GM18858 (cell line): Measurements from ENCODE around the gene SHKBP1.
"Not testable (repeated sequence)": the region's sequence is repeated elsewhere in the genome, so short reads cannot be mapped to it uniquely, and the experiment has no call there.

Experiments
- ATAC-seq: cut with Tn5 transposase; IDR thresholded peaks from one replicate; pipeline ENCODE4 v1.9.1; 2021; ENCODE audit not compliant: unreplicated experiment

The SHKBP1 gene

DNA sequence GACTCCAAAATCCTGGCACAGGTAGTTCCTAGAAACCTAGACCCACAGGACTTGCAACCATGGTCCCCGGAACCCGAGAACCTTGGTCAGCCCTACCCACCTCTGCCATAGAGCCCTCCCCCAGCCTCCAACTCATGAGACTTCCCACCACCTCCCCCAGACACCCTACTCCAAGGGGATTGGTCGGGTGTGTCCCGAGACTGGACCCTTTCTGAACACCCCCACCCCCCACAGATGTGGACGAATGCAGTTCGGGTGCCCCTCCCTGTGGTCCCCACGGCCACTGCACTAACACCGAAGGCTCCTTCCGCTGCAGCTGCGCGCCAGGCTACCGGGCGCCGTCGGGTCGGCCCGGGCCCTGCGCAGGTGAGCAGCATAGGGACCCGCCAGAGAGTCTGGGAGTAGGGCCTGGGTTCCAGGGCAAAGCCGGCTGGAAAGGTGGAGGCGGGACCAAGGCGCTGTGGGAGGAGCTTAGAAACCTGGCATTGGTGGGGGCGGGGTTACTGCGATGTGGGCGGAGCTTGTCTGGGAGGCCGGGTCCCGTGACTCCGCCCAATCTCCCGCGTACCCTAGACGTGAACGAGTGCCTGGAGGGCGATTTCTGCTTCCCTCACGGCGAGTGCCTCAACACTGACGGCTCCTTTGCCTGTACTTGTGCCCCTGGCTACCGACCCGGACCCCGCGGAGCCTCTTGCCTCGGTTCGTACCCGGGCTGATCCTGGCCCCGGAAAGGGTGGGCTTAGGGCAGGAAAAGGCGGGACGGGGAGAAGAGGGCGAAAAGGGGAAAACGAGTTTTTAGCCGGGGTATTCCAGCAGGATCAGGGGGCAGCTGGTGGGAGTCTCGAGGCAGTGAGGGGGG lies 36.4 kb downstream of the SHKBP1 start:
- no peak for ATAC-seq

DNA sequence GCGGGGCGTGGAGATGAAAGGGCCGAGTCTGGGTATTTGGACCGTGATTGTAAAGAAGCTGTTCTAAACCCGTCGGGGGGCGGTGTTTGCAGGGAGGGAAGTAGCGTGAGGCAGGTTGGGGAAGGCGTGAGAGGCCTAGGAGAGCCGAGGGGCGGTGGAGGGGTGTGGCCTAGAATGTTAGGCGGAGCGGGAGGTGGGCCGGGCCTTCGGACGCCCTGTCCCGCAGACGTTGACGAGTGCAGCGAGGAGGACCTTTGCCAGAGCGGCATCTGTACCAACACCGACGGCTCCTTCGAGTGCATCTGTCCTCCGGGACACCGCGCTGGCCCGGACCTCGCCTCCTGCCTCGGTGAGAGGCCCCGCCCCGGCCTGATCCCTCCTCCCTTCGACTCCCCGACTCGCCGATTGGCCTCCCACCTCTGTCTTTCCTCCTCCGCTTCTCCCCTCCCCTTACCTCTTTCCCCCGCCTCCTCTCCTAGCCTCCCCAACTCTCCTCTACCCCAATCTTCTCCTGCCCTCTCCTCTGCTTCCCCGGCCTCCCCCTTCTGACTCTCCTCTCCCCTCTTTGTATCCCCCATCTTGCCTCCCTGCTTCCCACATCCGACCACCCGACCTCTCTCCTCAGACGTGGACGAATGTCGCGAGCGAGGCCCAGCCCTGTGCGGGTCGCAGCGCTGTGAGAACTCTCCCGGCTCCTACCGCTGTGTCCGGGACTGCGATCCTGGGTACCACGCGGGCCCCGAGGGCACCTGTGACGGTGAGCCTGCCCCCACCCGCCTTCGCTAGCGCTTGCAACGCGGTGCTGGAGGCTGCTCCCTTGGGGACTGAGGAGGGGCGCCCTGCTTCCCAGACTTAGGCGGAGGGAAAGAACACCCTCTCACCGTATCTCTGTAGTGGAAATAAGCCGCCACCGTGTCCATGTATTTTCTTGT lies 37.3 kb downstream of the SHKBP1 start:
- no peak for ATAC-seq

DNA sequence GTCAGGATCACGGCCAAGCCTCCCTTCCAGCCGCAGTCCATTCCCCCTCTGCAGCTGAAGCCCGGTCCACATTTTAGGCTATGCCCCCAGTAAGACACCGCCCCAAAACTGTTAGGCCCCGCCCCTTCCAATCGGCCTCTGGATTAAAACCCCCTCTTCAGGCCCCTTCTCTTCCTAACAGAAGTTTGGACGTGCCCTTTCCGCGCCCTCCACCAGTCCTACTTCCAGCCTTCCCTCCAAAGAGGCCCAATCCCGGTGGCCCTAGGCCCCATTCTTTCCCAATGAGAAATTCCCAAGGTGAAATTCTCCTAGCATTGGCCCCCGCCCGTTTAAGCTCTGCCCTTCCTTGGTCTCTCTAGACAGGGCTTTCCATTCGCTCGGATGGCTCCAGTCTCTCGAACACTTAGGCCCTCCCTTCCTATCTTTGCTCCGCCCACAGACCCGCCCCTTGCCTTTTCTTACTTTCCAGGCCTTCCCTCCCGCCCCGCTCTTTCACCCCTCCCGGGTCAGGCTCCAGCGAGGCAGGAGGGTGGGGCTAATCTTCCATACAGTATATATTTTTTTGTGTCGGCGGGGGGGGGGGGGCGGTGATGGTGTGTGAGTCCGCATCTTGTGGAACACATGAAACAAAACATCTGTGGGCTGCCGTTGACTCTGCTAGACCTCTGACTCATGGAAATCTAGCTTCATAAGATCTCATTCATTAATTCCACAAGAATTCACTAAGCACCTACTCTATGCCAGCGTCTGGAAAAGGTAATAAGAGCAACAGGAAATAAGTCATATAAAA lies 38.1 kb downstream of the SHKBP1 start:
- no peak for ATAC-seq

DNA sequence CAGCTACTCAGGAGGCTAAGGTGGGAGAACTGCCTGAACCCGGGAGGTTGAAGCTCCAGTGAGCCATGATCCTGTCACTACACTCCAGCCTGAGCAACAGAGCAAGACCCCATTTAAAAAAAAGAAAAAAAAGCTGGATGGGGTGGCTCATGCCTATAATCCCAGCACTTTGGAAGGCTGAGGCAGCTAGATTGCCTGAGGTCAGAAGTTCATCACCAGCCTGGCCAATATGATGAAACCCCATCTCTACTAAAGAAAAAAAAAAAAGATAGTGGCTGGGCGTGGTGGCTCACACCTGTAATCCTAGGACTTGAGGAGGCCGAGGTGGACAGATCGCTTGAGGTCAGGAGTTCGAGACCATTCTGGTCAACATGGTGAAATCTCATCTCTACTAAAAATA lies 39.5 kb downstream of the SHKBP1 start:
- no peak for ATAC-seq

DNA sequence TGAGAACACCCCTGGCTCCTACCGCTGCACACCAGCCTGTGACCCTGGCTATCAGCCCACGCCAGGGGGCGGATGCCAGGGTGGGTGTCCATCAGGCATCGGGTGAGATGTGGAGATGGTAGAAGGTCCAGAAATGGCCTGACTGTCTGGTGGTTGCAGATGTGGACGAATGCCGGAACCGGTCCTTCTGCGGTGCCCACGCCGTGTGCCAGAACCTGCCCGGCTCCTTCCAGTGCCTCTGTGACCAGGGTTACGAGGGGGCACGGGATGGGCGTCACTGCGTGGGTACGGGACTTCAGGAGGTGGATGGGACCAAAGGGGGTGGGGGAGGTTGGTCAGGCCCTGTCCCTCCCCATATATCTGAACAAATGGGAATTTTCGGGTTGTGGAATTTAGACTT lies 40.3 kb downstream of the SHKBP1 start:
- ATAC-seq = no peak

DNA sequence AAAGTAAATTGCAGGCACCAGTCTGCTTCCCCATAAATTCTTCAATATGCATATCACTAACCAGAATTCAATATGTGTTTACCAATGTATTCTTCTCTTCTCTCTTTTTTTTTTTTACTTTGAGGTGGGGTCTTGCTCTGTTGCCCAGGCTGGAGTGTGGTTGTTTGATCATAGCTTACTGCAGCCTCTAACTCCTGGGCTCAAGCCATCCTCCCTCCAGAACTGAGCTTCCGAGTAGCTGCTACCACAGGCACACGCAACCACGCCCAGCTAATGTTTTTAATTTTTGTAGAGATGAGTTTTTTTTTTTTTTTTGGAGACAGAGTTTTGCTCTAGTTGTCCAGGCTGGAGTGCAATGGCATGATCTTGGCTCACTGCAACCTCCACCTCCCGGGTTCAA lies 41.3 kb downstream of the SHKBP1 start:
- ATAC-seq = no peak

DNA sequence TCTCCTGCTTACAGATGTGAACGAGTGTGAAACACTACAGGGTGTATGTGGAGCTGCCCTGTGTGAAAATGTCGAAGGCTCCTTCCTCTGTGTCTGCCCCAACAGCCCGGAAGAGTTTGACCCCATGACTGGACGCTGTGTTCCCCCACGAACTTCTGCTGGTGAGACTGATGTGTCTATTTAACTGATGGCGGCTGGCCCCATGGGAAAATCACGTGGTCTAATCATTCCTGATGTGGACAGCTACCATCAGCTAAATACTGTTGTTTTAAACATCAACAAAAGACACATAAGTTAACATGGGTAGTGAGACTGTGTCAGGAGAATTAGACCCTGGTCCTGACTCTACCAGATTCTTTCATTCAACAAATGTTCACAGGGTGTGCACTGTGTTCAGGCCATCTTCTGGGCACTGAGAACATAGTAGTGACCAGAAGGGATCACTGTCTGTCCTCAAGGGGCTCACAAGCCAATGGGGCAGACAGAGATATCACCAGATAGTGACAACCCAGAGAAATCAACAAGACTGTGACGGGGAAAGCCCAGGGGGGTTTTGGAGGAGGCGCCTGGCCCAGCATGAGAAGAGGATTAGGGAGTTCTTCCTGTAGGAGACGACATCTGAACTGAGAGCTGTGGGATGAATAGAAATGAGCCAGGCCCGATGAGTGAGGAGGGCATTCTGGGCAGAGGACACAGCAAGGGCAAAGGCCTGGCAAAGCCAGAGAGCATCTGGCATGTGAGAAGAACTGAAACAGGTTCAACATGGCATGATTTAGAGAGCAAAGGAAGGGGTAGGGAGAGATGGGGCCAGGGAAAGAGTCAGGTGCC lies 42.9 kb downstream of the SHKBP1 start:
- ATAC-seq = no peak

DNA sequence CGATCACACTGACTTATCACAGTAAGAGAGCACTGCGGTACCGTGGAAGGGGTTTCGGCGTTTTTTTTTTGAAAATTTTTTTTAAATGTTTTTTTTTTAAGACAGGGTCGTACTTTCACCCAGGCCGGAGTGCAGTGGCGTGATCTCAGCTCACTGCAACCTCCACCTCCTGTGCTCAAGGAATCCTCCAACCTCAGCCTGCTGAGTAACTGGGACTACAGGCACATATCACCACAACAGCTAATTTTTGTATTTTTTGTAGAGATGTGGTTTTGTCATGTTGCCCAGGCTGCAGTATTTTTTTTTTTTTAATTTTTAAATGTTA lies 43.5 kb downstream of the SHKBP1 start:
- no peak for ATAC-seq

DNA sequence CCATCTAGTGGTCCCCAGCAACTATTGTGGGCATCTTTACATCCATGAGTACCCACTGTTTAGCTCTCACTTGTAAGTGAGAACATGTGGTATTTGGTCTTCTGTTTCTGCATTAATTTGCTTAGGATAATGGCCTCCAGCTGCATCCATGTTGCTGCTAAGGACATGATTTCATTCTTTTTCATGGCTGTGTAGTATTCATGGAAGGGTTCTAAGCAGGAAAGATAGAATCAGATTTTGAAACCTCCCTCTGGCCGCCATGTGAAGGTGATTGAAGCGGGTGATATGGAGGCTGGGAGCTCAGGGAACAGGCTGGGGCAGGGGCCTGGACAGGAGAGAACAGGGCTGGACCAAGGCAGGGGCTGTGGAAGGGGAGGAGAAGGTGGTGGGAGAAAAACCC lies 44.6 kb downstream of the SHKBP1 start:
- no peak for ATAC-seq

DNA sequence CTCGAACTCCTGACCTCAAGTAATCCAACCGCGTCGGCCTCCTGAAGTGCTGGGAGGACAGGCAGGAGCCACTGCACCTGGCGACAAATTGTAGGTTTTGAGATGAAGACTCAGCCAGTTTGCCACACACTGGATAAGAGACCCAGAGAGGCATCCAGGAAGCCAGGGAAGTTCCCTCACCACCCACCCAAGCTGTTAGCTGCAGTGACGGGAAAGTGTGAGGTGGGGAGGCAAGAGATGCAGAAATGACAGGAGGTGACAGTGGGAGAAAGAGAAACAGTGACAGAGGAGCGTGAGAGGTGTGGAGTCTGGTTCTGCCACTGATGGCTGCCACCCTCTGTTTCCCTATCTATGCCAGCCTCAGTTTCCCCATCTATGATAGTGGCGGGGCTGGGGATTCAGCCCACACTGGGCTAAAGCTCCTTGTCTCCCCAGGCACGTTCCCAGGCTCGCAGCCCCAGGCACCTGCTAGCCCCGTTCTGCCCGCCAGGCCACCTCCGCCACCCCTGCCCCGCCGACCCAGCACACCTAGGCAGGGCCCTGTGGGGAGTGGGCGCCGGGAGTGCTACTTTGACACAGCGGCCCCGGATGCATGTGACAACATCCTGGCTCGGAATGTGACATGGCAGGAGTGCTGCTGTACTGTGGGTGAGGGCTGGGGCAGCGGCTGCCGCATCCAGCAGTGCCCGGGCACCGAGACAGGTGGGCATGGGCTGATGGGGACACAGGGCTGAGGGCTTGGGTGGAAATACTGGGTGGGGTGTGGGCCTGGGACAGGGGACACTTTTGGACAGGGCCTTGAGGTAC lies 45.5 kb downstream of the SHKBP1 start:
- ATAC-seq = no peak

DNA sequence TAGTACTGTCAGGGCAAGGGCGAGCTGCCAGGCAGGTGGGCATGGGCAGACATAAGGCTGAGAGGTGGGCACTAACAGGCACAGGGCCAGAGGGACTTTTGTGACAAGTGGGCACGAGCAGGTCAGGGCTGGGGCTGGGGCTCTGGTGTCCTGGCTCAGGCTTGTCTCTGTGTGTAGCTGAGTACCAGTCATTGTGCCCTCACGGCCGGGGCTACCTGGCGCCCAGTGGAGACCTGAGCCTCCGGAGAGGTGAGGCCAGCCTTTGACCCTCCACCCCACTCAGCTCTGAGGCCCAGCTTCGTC lies 46.1 kb downstream of the SHKBP1 start:
- ATAC-seq = no peak

DNA sequence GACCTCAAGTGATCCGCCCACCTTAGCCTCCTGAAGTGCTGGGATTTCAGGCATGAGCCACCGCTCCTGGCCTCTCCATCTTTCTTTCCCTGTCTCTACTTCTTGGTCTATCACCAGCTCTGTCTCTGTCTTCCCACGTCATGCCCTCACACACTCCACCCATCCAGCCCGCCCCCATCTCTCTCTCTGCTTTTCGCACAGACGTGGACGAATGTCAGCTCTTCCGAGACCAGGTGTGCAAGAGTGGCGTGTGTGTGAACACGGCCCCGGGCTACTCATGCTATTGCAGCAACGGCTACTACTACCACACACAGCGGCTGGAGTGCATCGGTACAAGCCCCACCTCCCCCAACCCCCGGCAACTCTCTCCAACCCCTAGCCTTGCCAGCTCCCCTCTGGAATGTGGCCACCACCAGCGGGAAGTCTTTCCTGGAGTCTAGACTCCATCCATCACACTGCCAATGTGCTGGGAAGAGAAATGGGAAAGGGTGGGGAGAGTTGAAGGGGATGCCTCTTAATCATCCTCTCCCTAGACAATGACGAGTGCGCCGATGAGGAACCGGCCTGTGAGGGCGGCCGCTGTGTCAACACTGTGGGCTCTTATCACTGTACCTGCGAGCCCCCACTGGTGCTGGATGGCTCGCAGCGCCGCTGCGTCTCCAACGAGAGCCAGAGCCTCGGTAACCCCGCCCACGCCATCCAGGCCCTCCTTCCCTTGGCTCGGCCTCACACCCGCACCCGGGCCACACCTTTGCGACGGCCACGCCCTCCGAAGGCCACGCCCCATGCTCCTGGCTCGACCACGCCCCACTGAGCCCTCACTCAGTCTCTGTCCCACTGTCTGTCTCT lies 47.0 kb downstream of the SHKBP1 start:
- no peak for ATAC-seq

DNA sequence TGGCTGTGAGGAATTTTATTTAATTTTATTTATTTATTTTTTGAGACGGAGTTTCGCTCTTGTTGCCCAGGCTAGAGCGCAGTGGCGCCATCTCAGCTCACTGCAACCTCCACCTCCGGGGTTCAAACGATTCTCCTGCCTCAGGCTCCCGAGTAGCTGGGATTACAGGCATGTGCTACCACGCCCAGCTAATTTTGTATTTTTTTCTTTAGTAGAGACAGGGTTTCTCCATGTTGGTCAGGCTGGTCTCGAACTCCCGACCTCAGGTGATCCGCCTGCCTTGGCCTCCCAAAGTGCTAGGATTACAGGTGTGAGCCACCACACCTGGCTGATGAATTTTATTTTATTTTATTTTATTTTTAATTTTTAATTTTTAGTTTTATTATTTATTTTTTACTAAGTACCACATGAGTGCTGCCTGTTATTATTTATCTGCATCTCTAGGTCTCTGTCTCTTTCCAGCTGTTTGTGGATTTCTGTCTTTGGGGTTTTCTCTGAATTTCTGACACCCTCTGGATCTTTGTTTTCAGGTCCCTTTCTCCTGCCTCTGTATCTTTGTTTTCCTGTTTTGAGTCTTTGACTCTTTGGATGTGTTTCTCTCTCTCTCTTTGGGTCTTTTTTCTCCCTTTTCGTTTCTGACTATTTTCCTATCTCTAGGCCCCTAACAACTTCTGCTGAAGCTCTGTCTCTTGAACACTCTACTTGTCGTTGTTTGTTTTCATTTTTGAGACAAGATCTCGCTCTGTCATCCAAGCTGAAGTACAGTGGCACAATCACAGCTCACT lies 47.9 kb downstream of the SHKBP1 start:
- ATAC-seq = not testable (repeated sequence)

DNA sequence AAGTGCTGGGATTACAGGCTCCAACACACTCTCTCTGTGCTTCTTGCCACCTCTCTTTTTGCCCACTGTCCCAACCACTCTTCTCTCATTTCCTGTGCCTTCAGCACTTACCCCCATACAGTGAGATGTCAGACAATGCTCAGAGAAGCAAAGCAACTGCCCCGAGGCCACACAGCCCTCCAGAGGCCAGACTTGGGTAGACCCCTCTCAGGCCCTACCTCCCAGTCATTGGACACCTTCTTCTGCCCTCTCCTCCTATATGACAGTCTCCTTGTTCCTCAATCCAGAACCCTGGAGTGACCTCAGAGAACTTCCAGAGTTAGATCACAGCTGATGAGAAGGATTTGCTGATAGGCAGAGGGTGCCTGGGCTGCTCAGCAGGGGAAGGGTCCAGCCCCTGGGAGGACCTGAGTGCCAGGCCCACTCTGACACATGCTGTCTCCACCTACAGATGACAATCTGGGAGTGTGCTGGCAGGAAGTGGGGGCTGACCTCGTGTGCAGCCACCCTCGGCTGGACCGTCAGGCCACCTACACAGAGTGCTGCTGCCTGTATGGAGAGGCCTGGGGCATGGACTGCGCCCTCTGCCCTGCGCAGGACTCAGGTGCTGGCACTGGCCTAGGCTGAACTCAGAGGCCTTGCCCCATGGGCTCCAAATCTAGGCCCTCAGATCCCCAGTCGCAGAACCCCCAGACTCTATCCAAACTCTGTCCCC lies 48.9 kb downstream of the SHKBP1 start:
- ATAC-seq = no peak

DNA sequence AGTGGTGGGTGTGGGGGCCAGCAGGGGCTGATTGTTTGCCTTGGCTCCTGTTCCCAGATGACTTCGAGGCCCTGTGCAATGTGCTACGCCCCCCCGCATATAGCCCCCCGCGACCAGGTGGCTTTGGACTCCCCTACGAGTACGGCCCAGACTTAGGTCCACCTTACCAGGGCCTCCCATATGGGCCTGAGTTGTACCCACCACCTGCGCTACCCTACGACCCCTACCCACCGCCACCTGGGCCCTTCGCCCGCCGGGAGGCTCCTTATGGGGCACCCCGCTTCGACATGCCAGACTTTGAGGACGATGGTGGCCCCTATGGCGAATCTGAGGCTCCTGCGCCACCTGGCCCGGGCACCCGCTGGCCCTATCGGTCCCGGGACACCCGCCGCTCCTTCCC lies 50.2 kb downstream of the SHKBP1 start:
- no peak for ATAC-seq

DNA sequence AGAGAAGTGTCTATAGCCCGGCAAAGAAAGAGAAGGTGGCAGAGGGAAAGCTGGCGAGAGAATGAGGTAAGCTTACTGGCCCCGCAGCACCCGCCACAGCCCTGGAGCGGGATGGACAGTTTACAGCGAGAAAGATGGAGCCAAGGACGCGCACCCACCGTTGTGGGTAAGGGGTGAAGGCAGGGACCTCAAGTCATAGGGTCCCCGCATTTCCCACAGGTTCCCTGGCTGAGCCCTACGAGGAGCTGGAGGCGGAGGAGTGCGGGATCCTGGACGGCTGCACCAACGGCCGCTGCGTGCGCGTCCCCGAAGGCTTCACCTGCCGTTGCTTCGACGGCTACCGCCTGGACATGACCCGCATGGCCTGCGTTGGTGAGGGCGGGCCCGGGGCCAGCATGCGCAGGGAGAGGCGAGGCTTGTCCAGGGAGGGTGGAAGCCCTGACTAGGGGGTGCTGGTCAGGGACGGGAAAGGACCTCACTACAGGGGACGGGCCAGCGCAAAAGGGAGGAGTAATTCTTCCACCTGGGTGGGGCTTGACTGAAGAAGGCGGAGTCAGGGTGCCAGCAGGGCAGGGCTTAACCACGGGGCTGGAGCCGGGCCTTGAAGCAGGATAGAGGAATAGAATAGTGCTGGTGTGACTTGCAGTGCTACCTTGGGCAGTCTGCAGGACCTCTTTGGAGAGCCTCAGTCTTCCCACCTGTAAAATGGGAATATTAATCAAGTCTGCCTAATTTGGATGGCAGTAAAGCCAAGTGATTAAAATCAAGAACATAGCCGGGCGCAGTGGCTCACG lies 51.0 kb downstream of the SHKBP1 start:
- ATAC-seq = no peak

DNA sequence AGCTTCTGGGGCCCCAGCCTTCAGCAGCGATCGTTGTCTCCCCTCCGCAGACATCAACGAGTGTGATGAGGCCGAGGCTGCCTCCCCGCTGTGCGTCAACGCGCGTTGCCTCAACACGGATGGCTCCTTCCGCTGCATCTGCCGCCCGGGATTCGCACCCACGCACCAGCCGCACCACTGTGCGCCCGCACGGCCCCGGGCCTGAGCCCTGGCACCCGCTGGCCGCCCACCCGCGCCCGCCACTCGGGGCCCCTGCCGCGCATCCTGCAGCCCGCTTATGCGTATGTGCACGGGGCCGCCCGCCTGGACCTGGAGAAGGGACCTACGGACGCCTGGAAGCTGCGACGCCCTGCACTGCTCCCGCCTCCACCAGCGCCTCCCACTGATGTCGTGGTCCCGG lies 52.7 kb downstream of the SHKBP1 start:
- no peak for ATAC-seq
